Epithelial cell of esophagus (primary cell): ENCODE data around the gene DBH.

Experiments
- DNase-seq: peaks from one replicate; pipeline ENCODE4 v3.0.0; 2010; ENCODE audit warnings: low read depth
- H3K4me3 ChIP-seq: 2 replicates; pipeline ENCODE4 v1.5.1; 2011; ENCODE audit warnings: mild to moderate bottlenecking, low read length, control low read depth
- TF ChIP-seq, protein P1 (sequence below): IDR thresholded peaks from 2 replicates; pipeline ENCODE4 v1.5.1; 2011; ENCODE audit warnings: low read depth, mild to moderate bottlenecking, low read length, control low read depth, inconsistent platforms; ENCODE audit not compliant: insufficient read depth; ENCODE audit errors: missing control alignments

The DBH gene

DNA sequence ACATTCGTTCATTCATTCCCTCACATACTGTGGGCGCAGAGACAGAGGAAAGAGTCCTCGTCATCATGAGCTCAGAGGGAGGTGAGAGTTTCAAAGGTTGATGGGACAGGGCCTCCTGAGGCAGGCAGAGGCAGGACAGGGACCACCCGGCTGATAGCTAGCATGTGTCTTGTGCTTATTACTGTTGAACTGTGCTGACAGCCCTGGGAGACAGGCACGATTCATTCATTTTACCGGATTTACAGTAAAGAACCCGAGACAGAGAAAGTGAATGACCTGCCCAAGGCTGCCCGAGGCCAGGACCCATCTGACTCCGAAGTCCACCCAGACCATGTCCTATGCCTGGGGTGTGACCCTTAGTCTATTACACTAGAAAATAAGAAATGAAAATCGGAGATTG is 22.1 kb upstream of the DBH start:
- no peak overlapping the region for H3K4me3 ChIP-seq
- DNase-seq = no peak
- TF ChIP-seq, protein P1, sequence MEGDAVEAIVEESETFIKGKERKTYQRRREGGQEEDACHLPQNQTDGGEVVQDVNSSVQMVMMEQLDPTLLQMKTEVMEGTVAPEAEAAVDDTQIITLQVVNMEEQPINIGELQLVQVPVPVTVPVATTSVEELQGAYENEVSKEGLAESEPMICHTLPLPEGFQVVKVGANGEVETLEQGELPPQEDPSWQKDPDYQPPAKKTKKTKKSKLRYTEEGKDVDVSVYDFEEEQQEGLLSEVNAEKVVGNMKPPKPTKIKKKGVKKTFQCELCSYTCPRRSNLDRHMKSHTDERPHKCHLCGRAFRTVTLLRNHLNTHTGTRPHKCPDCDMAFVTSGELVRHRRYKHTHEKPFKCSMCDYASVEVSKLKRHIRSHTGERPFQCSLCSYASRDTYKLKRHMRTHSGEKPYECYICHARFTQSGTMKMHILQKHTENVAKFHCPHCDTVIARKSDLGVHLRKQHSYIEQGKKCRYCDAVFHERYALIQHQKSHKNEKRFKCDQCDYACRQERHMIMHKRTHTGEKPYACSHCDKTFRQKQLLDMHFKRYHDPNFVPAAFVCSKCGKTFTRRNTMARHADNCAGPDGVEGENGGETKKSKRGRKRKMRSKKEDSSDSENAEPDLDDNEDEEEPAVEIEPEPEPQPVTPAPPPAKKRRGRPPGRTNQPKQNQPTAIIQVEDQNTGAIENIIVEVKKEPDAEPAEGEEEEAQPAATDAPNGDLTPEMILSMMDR = no peak

DNA sequence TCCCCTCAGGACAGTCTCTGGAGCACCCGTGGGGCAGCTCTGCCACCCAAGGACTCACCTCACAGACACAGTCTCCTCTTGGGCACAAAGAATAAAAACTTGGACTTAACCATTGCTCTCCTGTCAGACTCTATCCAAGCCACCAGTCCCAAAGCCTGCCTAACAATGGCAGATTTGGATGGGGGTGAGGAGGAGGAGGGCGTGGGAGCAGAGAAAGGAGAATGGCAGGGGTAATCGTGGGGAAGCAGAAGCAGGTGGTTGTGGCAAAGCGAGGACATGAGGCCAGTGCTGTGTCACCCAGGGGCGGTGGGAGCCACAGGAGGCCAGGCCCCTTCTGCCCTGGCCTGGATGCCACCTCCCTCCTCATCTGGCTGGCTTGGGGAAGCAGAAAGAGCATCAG is 21.5 kb upstream of the DBH start:
- TF ChIP-seq, protein P1 = no peak

DNA sequence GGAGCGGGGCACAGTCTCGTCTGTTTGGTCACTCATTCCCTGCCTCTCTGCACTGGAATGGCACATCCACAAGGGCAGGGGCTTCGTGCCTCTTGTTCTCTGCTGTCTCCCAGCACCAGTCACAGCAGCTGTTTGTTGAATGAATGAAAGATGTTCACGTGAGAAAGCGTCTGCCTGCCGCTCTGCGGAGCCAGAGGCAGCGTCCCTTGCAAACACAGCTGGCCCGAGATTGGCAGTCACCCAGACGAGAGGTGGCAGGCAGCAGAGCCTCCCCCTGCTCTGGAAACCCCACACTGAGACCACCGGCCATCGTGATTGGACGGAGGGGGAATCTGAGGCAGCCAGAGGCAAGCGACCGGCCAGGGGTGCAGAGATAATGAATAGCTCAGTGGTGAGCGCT is 21.0 kb upstream of the DBH start:
- TF ChIP-seq, protein P1 = no peak
- H3K4me3 ChIP-seq = no peak overlapping the region
- DNase-seq = no peak

More for the DNA sequence above, 21.5 kb upstream of the DBH start:
- no peak for DNase-seq
- no peak overlapping the region for H3K4me3 ChIP-seq

- DNase-seq = no peak
- TF ChIP-seq, protein P1 = no peak
- H3K4me3 ChIP-seq = no peak overlapping the region
Measured at GRCh38 chr9:133615606-133616188, 20.5 kb upstream of the DBH start.

DNA sequence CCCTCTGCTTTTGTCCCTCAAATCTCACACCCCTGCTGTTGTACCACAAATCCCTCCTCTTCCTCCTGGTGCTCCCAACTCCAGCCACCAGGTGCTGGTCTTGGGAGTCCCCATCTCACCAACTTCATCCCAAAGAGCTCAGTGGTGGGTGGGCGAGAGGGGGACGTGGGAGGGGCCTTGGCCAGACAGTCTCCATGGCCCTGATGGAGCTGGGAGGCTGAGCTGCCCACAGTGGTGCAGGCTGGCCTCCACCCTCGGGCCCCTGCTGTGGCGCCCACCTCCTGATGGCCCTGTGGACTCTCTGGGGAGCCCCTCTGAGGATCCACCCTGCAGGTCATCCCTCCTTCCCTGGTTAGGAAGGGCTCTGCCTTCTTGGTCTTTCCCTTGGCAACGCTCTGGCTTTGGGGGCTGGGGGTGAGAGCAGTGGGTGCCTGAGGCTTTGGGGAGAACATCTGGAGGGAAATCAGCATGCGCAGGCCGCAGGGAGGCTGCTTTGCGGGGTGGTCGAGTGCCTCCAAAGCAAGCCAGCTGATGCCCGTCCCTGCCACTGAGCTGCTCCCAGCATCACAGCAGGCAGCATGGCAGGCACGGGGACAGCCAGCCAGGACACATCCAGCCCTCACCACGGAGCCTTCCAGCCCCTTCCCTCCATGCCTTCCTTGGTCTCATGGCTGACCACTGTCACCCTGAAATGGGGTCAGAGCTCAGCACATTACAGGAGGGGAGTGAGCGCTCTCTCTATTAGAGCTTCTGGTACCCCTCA is 19.3 kb upstream of the DBH start:
- no peak overlapping the region for H3K4me3 ChIP-seq
- TF ChIP-seq, protein P1 = no peak
- no peak for DNase-seq

- TF ChIP-seq, protein P1 = no peak
Measured at GRCh38 chr9:133618726-133619125, 17.4 kb upstream of the DBH start.

More at GRCh38 chr9:133618726-133619125, 17.4 kb upstream of the DBH start:
- DNase-seq = no peak
- H3K4me3 ChIP-seq = no peak overlapping the region
